Mesendoderm (in vitro differentiated cells): ENCODE measurements around the gene SPATS2.

Experiments
- DNase-seq: peaks from one replicate; pipeline ENCODE4 v3.0.0; 2013
- H2AK5ac ChIP-seq: 2 replicates; pipeline ENCODE4 v1.6.1; 2013; ENCODE audit warnings: low read length, inconsistent platforms
- H2BK120ac ChIP-seq: 2 replicates; pipeline ENCODE4 v1.6.1; 2013; ENCODE audit warnings: low read depth, mild to moderate bottlenecking, low read length, moderate library complexity, mixed read lengths
- H2BK15ac ChIP-seq: replicated peaks from 2 replicates; pipeline ENCODE4 v1.6.1; 2013; ENCODE audit warnings: low read depth, mild to moderate bottlenecking, moderate library complexity
- H2BK5ac ChIP-seq: 2 replicates; pipeline ENCODE4 v1.6.1; 2013; ENCODE audit warnings: low read length, inconsistent platforms
- H3K18ac ChIP-seq: 2 replicates; pipeline ENCODE4 v1.6.1; 2013; ENCODE audit warnings: mild to moderate bottlenecking, low read length, mixed read lengths
- H3K23ac ChIP-seq: one replicate; pipeline ENCODE4 v1.6.1; 2013; ENCODE audit warnings: low read length
- H3K27ac ChIP-seq: 2 replicates; pipeline ENCODE4 v1.5.1; 2013; ENCODE audit warnings: low read depth, mild to moderate bottlenecking, inconsistent platforms, low read length, moderate library complexity
- H3K27me3 ChIP-seq: 2 replicates; pipeline ENCODE4 v1.6.1; 2013; ENCODE audit warnings: low read length, control low read depth, mild to moderate bottlenecking, inconsistent platforms; ENCODE audit not compliant: insufficient read depth, poor library complexity
- H3K36me3 ChIP-seq: 2 replicates; pipeline ENCODE4 v1.6.1; 2013; ENCODE audit warnings: low read length, inconsistent platforms; ENCODE audit not compliant: control insufficient read depth, insufficient read depth
- H3K4ac ChIP-seq: one replicate; pipeline ENCODE4 v1.6.1; 2013; ENCODE audit warnings: low read depth, mild to moderate bottlenecking, low read length, moderate library complexity
- H3K4me1 ChIP-seq: 2 replicates; pipeline ENCODE4 v1.6.1; 2013; ENCODE audit warnings: low read depth, low read length, inconsistent platforms; ENCODE audit not compliant: control insufficient read depth
- H3K4me2 ChIP-seq: 2 replicates; pipeline ENCODE4 v1.6.1; 2013; ENCODE audit warnings: low read length
- H3K4me3 ChIP-seq: 2 replicates; pipeline ENCODE4 v1.5.1; 2013; ENCODE audit warnings: mild to moderate bottlenecking, low read length
- H3K56ac ChIP-seq: one replicate; pipeline ENCODE4 v1.6.1; 2013; ENCODE audit warnings: low read length
- H3K79me1 ChIP-seq: 2 replicates; pipeline ENCODE4 v1.6.1; 2013; ENCODE audit warnings: low read length, inconsistent platforms
- H3K79me2 ChIP-seq: 2 replicates; pipeline ENCODE4 v1.6.1; 2013; ENCODE audit warnings: mild to moderate bottlenecking, low read length; ENCODE audit not compliant: control insufficient read depth, insufficient read depth
- H3K9ac ChIP-seq: 2 replicates; pipeline ENCODE4 v1.6.1; 2013; ENCODE audit warnings: low read length, inconsistent platforms
- H4K5ac ChIP-seq: one replicate; pipeline ENCODE4 v1.6.1; 2013; ENCODE audit warnings: low read length
- H4K8ac ChIP-seq: one replicate; pipeline ENCODE4 v1.6.1; 2013; ENCODE audit warnings: low read depth, mild to moderate bottlenecking, control low read depth, low read length, moderate library complexity
- WGBS: extraction: QIAGEN DNeasy Blood & Tissue Kit; methylation state at CpG from one replicate; pipeline ENCODE4 v1.1.7; 2013; ENCODE audit warnings: low lambda C conversion rate, missing lambda C conversion rate; ENCODE audit not compliant: insufficient coverage; ENCODE audit errors: extremely low coverage; 5-methylcytosine and 5-hydroxymethylcytosine counted together

SPATS2 gene

GRCh38 chr12:49338830-49339463, 28.3 kb upstream of the SPATS2 start:
- Histone ChIP-seq H2BK5ac (no peak overlapping the region), H3K4me3 (no peak overlapping the region), H3K79me1 (no peaks in the 10 kb centered on the region), H3K4me1 (peaks cover 9% of the 10 kb centered on the region), H3K79me2 (no peaks in the 10 kb centered on the region), H3K56ac (no peak overlapping the region), H2BK15ac (no peak overlapping the region), H3K36me3 (no peaks in the 10 kb centered on the region), H3K23ac (no peak overlapping the region), H3K27ac (no peak overlapping the region), H3K4me2 (no peak overlapping the region), H4K5ac (no peak overlapping the region), H3K9ac (no peak overlapping the region), H2AK5ac (no peak overlapping the region), H3K4ac (no peak overlapping the region), H3K18ac (no peak overlapping the region), H3K27me3 (peaks cover 59% of the 10 kb centered on the region), H2BK120ac (no peak overlapping the region), H4K8ac (no peak overlapping the region)
- no peak for DNase-seq
- no CpG with 5 or more reads among the region's 6 CpGs for WGBS

DNA sequence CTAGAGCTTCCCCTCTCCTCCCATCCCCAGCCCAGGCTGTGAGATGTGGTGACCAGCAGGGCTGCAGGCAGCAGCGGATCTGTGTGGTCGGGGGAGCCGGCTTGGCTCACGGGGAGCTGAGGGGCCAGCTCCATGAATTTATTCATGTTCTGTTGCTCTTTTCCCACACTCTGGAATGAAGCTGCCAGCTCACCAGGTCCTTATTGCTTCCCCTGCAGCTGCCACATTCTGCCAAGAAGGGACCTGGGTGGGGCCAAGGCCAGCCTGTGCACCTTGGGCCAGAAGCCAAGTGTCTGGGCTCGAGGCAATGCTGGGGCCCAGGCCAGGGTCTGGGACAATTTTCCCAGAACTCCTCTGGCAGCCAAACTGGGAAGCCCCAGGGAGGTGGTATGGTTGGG, 27.8 kb upstream of the SPATS2 start:
- peaks cover 60% of the 10 kb centered on the region for H3K27me3 ChIP-seq
- no peaks in the 10 kb centered on the region for H3K79me1 ChIP-seq
- peaks cover 9% of the 10 kb centered on the region for H3K4me1 ChIP-seq

DNA sequence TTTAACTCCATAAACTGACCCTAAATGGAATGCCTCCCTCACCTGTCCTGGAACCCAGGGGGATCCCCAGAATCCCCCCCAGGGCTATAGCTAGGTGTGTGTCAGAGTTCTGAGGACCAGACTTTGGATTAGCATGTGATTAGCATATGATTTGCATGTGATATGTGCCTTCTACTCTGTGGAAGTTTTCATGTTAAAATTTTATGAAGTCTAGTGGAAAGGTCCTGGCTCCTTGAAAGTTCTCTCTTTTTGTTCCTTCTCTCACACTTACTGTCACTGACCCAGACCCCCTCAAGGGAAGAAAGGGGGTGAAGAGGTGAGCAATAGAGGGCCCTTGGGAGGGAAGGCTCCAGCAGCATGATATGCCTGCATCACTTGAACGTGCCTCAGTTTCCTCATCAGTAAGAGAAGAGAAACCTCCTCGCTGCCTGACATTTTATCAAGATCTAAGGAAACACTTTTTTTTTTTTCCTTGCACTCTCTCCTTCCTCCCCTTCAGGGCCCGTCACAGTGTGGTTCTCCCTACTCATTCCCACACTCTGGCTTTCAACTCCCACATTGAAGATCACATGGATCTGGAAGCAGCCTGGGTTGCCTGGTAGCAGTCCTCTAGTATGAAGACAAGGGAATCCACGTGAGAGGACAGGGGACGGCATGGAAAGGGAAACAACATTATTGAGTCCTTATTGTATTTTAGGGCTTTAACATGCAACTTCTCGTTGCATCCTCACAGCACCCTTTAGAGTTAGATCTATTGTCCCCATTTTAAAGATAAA, 27.0 kb upstream of the SPATS2 start:
- no peak overlapping the region for H2BK5ac ChIP-seq
- no peak overlapping the region for H2BK120ac ChIP-seq
- H3K18ac ChIP-seq = no peak overlapping the region
- H3K27ac ChIP-seq = no peak overlapping the region
- no CpG with 5 or more reads among the region's 6 CpGs for WGBS
- no peak overlapping the region for H3K56ac ChIP-seq
- H2AK5ac ChIP-seq = no peak overlapping the region
- H3K79me1 ChIP-seq = no peaks in the 10 kb centered on the region
- peaks cover 9% of the 10 kb centered on the region for H3K4me1 ChIP-seq
- H3K27me3 ChIP-seq = peaks cover 62% of the 10 kb centered on the region
- H3K23ac ChIP-seq = no peak overlapping the region
- H3K4me2 ChIP-seq = no peak overlapping the region
- no peak for DNase-seq
- no peak overlapping the region for H4K5ac ChIP-seq
- H3K9ac ChIP-seq = no peak overlapping the region
- H3K4ac ChIP-seq = no peak overlapping the region
- H3K79me2 ChIP-seq = no peaks in the 10 kb centered on the region
- no peak overlapping the region for H2BK15ac ChIP-seq
- no peak overlapping the region for H4K8ac ChIP-seq
- no peak overlapping the region for H3K4me3 ChIP-seq
- no peaks in the 10 kb centered on the region for H3K36me3 ChIP-seq

More for the DNA sequence above, 27.8 kb upstream of the SPATS2 start:
- Histone ChIP-seq H3K56ac (no peak overlapping the region), H3K27ac (no peak overlapping the region), H3K23ac (no peak overlapping the region), H3K79me2 (no peaks in the 10 kb centered on the region), H2BK15ac (no peak overlapping the region), H3K9ac (no peak overlapping the region), H3K4ac (no peak overlapping the region), H2BK5ac (no peak overlapping the region), H4K5ac (no peak overlapping the region), H4K8ac (no peak overlapping the region), H2AK5ac (no peak overlapping the region), H3K36me3 (no peaks in the 10 kb centered on the region), H2BK120ac (no peak overlapping the region), H3K4me3 (no peak overlapping the region), H3K18ac (no peak overlapping the region), H3K4me2 (no peak overlapping the region)
- peak; percentile 44 for DNase-seq
- no CpG with 5 or more reads among the region's 5 CpGs for WGBS

- no peak overlapping the region for H4K5ac ChIP-seq
- H3K27ac ChIP-seq = no peak overlapping the region
- no peaks in the 10 kb centered on the region for H3K79me2 ChIP-seq
- no peak overlapping the region for H3K4me2 ChIP-seq
- H4K8ac ChIP-seq = no peak overlapping the region
- no peaks in the 10 kb centered on the region for H3K79me1 ChIP-seq
- H3K18ac ChIP-seq = no peak overlapping the region
- H3K4me3 ChIP-seq = no peak overlapping the region
- H2BK5ac ChIP-seq = no peak overlapping the region
- H2BK120ac ChIP-seq = no peak overlapping the region
- no CpG with 5 or more reads among the region's 14 CpGs for WGBS
- no peak overlapping the region for H3K4ac ChIP-seq
- no peak overlapping the region for H2BK15ac ChIP-seq
- no peak overlapping the region for H2AK5ac ChIP-seq
- H3K23ac ChIP-seq = no peak overlapping the region
- H3K4me1 ChIP-seq = peaks cover 9% of the 10 kb centered on the region
- peaks cover 61% of the 10 kb centered on the region for H3K27me3 ChIP-seq
- H3K56ac ChIP-seq = peak overlapping the region; percentile 19
- no peak overlapping the region for H3K9ac ChIP-seq
- DNase-seq = no peak
- H3K36me3 ChIP-seq = no peaks in the 10 kb centered on the region
These were observed 26.1 kb upstream of the SPATS2 start for GRCh38 chr12:49340971-49341776.

DNA sequence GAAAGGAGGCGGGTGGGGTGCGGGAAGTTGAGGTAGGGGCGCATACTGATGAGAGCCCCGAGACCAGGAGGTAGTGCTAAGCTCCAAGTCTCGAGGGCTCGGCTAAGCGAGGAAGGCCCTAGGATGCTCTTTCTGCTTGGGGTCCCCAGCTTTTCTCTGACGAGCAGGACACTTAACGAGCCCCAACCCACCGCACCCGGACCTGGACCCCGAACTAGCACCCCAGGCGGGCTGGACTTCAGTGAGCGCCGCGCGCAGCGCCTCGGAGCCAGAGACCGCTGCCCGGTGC, 25.5 kb upstream of the SPATS2 start:
- Histone ChIP-seq H3K79me2 (no peaks in the 10 kb centered on the region), H3K4me2 (peak overlapping the region; percentile 32), H3K4ac (no peak overlapping the region), H2BK120ac (no peak overlapping the region), H3K56ac (peak overlapping the region; percentile 59), H2BK5ac (no peak overlapping the region), H3K18ac (no peak overlapping the region), H3K4me3 (no peak overlapping the region), H3K9ac (no peak overlapping the region), H2AK5ac (no peak overlapping the region), H3K27me3 (peaks cover 59% of the 10 kb centered on the region), H4K5ac (no peak overlapping the region), H3K79me1 (no peaks in the 10 kb centered on the region), H3K4me1 (peaks cover 9% of the 10 kb centered on the region), H3K27ac (no peak overlapping the region), H3K36me3 (no peaks in the 10 kb centered on the region), H2BK15ac (no peak overlapping the region), H4K8ac (no peak overlapping the region), H3K23ac (no peak overlapping the region)
- WGBS = no CpG with 5 or more reads among the region's 21 CpGs
- no peak for DNase-seq
